Common myeloid progenitor, CD34-positive (primary cell): Measurements from ENCODE around the gene DHRS3.

Experiments
- CTCF ChIA-PET: fragments of 350-600 bp; sonication (Branson Sonifier 250); formaldehyde crosslinking; loops from one replicate; lab custom pipeline; 2021; ENCODE audit warnings: antibody characterized with exemption; lab: Charles Lee
- POLR2A ChIA-PET: fragments of 350-600 bp; sonication (Branson Sonifier 250); formaldehyde crosslinking; loops from one replicate; lab custom pipeline; 2021; ENCODE audit warnings: antibody characterized with exemption; lab: Charles Lee
- DNase-seq, 3 donors: peaks; one replicate each; pipeline versions ENCODE4 v3.0.0 to v3.0.0-alpha.2; 2013
- H3K27ac ChIP-seq, 2 experiments: 1 replicate in 1 of 2; 2 replicates in 1 of 2; pipeline ENCODE4 v1.7.0; 2013; ENCODE audit warnings: inconsistent platforms in 2 of 2, low read length in 2 of 2, mild to moderate bottlenecking in 2 of 2, low read depth in 1 of 2, moderate library complexity in 1 of 2; ENCODE audit not compliant: severe bottlenecking in 2 of 2, insufficient read depth in 1 of 2, poor library complexity in 1 of 2
- H3K27me3 ChIP-seq, 5 experiments: replicated peaks in 2 of 5; 1 replicate in 3 of 5; 2 replicates in 2 of 5; pipeline versions ENCODE4 v1.6.1 to v1.7.0; 2013; ENCODE audit warnings: low read length in 4 of 5, mild to moderate bottlenecking in 2 of 5, moderate library complexity in 2 of 5, inconsistent platforms in 1 of 5; ENCODE audit not compliant: insufficient read depth in 5 of 5, control insufficient read depth in 4 of 5
- H3K36me3 ChIP-seq, 4 experiments: 1 replicate in 2 of 4; 2 replicates in 2 of 4; pipeline versions ENCODE4 v1.6.1 to v1.7.0; 2013; ENCODE audit warnings: low read length in 3 of 4, control low read depth in 1 of 4, mild to moderate bottlenecking in 1 of 4; ENCODE audit not compliant: control insufficient read depth in 4 of 4, insufficient read depth in 4 of 4
- H3K4me1 ChIP-seq, 4 experiments: 1 replicate in 3 of 4; 2 replicates in 1 of 4; pipeline versions ENCODE4 v1.6.1 to v1.7.1; 2013; ENCODE audit warnings: low read length in 3 of 4, mild to moderate bottlenecking in 3 of 4, control low read depth in 1 of 4, inconsistent platforms in 1 of 4, moderate library complexity in 1 of 4; ENCODE audit not compliant: control insufficient read depth in 4 of 4, insufficient read depth in 4 of 4; ENCODE audit errors: control extremely low read depth in 1 of 4
- H3K4me3 ChIP-seq, 7 experiments: 1 replicate in 4 of 7; 2 replicates in 3 of 7; pipeline versions ENCODE4 v1.5.1 to v1.7.0; 2013; ENCODE audit warnings: mild to moderate bottlenecking in 7 of 7, low read length in 6 of 7, moderate library complexity in 6 of 7, inconsistent platforms in 2 of 7, low read depth in 2 of 7, control low read depth in 1 of 7; ENCODE audit not compliant: insufficient read depth in 4 of 7, control insufficient read depth in 1 of 7; ENCODE audit errors: extremely low read depth in 1 of 7
- H3K9me3 ChIP-seq, 5 experiments: 1 replicate in 4 of 5; 2 replicates in 1 of 5; pipeline versions ENCODE4 v1.6.1 to v1.7.1; 2013; ENCODE audit warnings: low read length in 4 of 5, mild to moderate bottlenecking in 2 of 5, inconsistent platforms in 1 of 5, low read depth in 1 of 5, moderate library complexity in 1 of 5; ENCODE audit not compliant: control insufficient read depth in 4 of 5, insufficient read depth in 2 of 5; ENCODE audit errors: control extremely low read depth in 1 of 5
- WGBS: methylation state at CpG from one replicate; pipeline ENCODE4 v1.1.5; 2013; ENCODE audit not compliant: insufficient coverage; 5-methylcytosine and 5-hydroxymethylcytosine counted together

The DHRS3 gene

DNA sequence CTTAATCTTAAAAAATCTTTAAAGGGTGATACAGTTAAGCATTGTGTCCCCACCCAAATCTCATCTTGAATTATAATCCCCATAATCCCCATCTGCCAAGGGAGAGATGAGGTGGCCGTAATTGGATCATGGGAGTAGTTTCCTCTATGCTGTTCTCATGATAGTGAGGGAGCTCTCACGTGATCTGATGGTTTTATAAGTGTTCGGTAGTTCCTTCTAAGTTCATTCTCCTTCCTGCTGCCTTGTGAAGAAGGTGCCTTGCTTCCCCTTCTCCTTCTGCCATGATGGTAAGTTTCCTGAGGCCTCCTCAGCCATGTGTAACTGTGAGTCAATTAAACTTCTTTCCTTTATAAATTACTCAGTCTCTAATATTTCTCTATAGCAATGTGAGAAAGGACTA, 10.7 kb downstream of the DHRS3 start:
- ChIA-PET CTCF (no interaction called here), POLR2A (no interaction called here)

DNA sequence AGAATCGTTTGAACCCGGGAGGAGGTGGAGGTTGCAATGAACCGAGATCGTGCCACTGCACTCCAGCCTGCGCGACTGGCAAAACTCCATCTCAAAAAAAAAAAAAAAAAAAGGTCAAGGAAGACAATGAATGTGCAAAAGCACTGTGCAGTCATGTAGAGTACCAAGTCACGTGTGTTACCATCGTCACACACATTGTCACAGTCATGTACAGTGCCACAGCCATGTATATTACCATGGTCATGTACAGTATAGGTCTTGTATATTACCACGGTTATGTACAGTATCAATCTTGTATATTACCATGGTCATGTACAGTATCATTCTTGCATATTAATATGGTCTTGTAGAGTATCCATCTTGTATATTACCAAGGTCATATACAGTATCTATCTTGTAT, 13.0 kb downstream of the DHRS3 start:
- ChIA-PET CTCF (interaction anchor here (1.2 to 5.4 kb wide), 3 partner anchors 9 to 15 kb away, joined by 5 to 37 read pairs (median 6); partner anchors contain the start of gene DHRS3), POLR2A (interaction anchor here (1.0 to 1.2 kb wide), 2 partner anchors 12 to 13 kb away, joined by 3 to 4 read pairs; partner anchors contain the start of gene DHRS3)
- Histone ChIP-seq H3K4me3 (no peak overlapping the region), H3K27ac (no peak overlapping the region), H3K36me3 (no peaks in the 10 kb centered on the region), H3K4me1 (peaks cover 4 to 21% (median 12%) of the 10 kb centered on the region in 4 experiments), H3K27me3 (peaks cover 0 to 2% (median 0%) of the 10 kb centered on the region in 5 experiments), H3K9me3 (peaks cover 0 to 3% (median 0%) of the 10 kb centered on the region in 5 experiments)
- WGBS = 85% methylated on average over 8 of the region's 9 CpGs
- DNase-seq = peak in 1 of 3 donors; percentile 10

More for the DNA sequence above, 10.7 kb downstream of the DHRS3 start:
- peaks cover 0 to 3% (median 0%) of the 10 kb centered on the region in 5 experiments for H3K9me3 ChIP-seq
- H3K36me3 ChIP-seq = no peaks in the 10 kb centered on the region
- H3K4me3 ChIP-seq = no peak overlapping the region
- WGBS = 91% methylated on average over 2 of the region's 3 CpGs
- peaks cover 4 to 11% (median 8%) of the 10 kb centered on the region in 4 experiments for H3K4me1 ChIP-seq
- no peak for DNase-seq
- H3K27ac ChIP-seq = no peak overlapping the region
- peaks cover 0 to 3% (median 0%) of the 10 kb centered on the region in 5 experiments for H3K27me3 ChIP-seq

DNA sequence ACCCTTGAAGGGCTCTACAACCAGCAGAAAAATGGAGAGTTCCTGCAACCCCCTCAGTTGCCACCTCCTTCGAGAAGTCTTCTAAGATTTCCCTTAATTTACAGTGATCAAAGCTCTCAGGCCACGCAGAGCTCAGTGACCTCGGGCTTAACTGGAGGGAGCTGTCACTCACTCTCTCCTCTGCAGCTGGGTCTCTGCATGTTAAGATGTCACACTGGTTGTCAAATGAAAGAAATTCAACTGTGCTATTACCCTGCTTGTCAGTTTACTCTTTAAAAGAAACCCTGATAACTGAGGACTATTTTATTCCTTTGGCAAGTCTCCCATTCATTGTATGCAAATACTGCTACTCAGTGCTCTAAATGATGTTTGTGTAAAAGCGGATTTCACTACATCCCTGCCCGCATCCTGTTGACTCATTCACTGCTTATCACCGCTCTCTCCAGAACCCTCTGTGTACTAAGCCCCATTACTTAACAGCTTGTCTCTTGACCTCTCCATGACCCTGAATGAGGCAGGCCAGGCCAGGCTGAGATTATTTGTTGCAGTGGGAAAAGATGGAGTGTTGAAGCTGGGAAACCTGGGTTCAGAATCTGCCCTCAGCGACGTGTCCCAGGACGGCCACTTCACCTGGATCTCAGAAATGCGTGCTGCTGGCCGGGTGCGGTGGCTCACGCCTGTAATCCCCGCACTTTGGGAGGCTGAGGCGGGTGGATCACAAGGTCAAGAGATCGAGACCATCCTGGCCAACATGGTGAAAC, 13.7 kb downstream of the DHRS3 start:
- H3K4me3 ChIP-seq = no peak overlapping the region
- peaks cover 0 to 2% (median 0%) of the 10 kb centered on the region in 5 experiments for H3K27me3 ChIP-seq
- 57% methylated on average over 7 of the region's 16 CpGs for WGBS
- peaks cover 0 to 3% (median 0%) of the 10 kb centered on the region in 5 experiments for H3K9me3 ChIP-seq
- peak; percentile 82 to 95 (median 93) for DNase-seq
- POLR2A ChIA-PET = interaction anchor here (1.0 to 1.2 kb wide), 2 partner anchors 12 to 14 kb away, joined by 3 to 4 read pairs; partner anchors contain the start of gene DHRS3
- CTCF ChIA-PET = interaction anchor here (1.2 to 5.4 kb wide), 4 partner anchors 9 to 16 kb away, joined by 5 to 37 read pairs (median 6); partner anchors contain the start of gene DHRS3
- H3K27ac ChIP-seq = no peak overlapping the region
- H3K4me1 ChIP-seq = peaks cover 4 to 21% (median 12%) of the 10 kb centered on the region in 4 experiments
- H3K36me3 ChIP-seq = no peaks in the 10 kb centered on the region

DNA sequence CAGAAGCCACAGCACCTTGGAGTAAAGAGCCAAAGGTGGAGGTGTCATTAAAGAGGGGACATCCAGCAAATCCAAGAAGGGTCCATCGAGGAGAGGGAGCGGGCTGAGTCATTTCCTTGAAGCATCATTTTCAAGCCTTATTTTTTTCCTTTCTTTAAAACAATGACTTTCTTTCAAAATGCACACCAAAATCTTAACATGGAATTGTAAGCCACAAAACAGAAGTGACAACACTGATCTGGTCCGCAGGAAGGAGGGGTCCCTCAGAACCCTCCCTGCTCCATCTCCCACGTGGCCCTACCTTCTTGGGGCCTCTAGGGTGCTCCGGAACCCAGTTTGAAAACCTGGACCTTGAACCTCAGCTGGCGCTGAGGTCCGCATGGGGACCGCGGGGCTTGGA, 14.8 kb downstream of the DHRS3 start:
- Histone ChIP-seq H3K4me3 (no peak overlapping the region), H3K36me3 (no peaks in the 10 kb centered on the region), H3K27me3 (peaks cover 0 to 2% (median 0%) of the 10 kb centered on the region in 5 experiments), H3K4me1 (peaks cover 4 to 21% (median 12%) of the 10 kb centered on the region in 4 experiments), H3K9me3 (peaks cover 0 to 3% (median 0%) of the 10 kb centered on the region in 5 experiments), H3K27ac (no peak overlapping the region)
- WGBS = 84% methylated on average over 7 of the region's 9 CpGs
- ChIA-PET CTCF (interaction anchor here (0.6 to 5.4 kb wide), 4 partner anchors 12 to 129 kb away, joined by 3 to 37 read pairs (median 4); partner anchors contain the start of gene DHRS3), POLR2A (no interaction called here)
- DNase-seq = no peak

DNA sequence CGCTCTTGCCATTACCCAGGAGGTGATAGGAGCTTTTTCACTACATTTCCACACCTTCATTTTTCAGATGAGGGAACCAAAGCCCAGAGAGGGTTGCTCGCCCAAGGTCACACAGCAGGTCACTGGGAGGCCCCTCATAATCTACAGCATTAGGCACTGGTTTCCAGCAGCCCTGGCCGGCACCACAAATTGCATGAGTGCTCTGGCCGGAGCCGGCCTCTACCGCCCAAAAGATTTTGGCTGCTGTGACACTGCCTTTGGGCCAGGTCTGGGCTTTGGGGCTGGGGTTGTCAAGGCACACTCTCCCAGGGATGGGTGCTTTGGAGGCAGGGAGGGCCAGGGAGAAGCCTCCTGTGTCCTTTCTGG, 15.4 kb downstream of the DHRS3 start:
- H3K36me3 ChIP-seq = no peaks in the 10 kb centered on the region
- DNase-seq = no peak
- H3K4me1 ChIP-seq = peaks cover 4 to 21% (median 12%) of the 10 kb centered on the region in 4 experiments
- H3K4me3 ChIP-seq = no peak overlapping the region
- 92% methylated on average over 4 of the region's 6 CpGs for WGBS
- ChIA-PET POLR2A (no interaction called here), CTCF (interaction anchor here (0.6 to 5.4 kb wide), 5 partner anchors 13 to 152 kb away, joined by 3 to 37 read pairs (median 4); partner anchors contain the start of gene DHRS3)
- peaks cover 0 to 2% (median 0%) of the 10 kb centered on the region in 5 experiments for H3K27me3 ChIP-seq
- no peak overlapping the region for H3K27ac ChIP-seq
- peaks cover 0 to 3% (median 0%) of the 10 kb centered on the region in 5 experiments for H3K9me3 ChIP-seq

DNA sequence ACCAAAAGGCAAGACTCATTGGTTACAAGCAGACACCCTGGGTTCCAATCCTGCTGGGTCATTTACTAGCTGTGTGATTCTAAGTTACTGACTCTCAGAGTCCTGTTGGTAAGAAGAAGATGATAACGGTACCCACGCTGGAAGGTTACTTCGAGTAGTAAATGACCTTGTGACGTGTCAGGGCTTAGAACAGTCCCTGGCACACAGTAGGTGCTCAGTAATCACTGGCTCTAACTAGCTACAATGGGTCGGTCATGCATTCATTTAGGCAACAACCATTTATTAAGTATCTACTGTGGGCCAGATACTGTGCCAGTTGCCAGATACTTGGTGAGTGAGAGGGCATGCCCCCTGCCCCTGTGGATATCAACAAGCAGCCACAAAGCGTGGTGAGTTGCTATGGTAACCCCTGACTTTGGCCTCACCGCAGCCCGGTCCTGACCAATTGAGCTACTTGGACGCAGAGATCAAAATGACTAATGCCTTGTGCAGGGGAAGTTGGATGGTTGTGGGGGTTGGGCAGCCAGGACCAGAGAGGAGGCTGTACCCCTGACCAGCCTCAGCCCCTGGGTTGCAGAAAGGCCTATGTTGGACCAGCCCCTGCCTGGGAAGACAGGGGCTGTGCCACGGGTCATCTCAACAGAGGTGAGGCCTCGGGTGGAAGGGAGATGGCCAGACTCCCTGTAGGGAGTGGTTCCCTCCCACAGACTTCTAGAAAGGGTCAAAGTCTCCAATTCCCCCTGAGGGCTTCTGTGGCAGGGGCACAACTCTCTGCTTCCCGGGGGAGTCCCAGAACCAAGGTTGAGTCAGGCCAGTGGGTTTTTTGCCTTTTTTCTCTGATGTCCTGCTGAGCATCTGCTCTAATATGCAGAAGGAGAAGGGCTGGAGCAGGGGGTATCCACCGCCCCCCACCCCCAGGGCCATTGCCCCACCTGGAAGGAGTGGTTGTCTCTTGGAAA, 16.0 kb downstream of the DHRS3 start:
- H3K4me1 ChIP-seq = peaks cover 4 to 21% (median 12%) of the 10 kb centered on the region in 4 experiments
- no peak overlapping the region for H3K4me3 ChIP-seq
- H3K9me3 ChIP-seq = peaks cover 0 to 3% (median 0%) of the 10 kb centered on the region in 5 experiments
- WGBS = 95% methylated on average over 10 of the region's 13 CpGs
- ChIA-PET POLR2A (no interaction called here), CTCF (interaction anchor here (1.0 to 5.4 kb wide), 10 partner anchors 10 to 284 kb away, joined by 3 to 37 read pairs (median 4); partner anchors contain the start of gene DHRS3)
- H3K27me3 ChIP-seq = peaks cover 0 to 2% (median 0%) of the 10 kb centered on the region in 5 experiments
- H3K36me3 ChIP-seq = no peaks in the 10 kb centered on the region
- DNase-seq = peak in 2 of 3 donors; percentile 40 to 75
- no peak overlapping the region for H3K27ac ChIP-seq
